HG03025 (cell line): ENCODE data around the gene MRPL49.
"Not testable (repeated sequence)": the region's sequence is repeated elsewhere in the genome, so short reads cannot be mapped to it uniquely, and the experiment has no call there.

Experiments used
- ATAC-seq: cut with Tn5 transposase; IDR thresholded peaks from one replicate; pipeline ENCODE4 v1.9.1; 2021; ENCODE audit warnings: mild to moderate bottlenecking, moderate library complexity; ENCODE audit not compliant: unreplicated experiment, low FRiP score

MRPL49 gene

GRCh38 chr11:65117206-65118096 lies 4.7 kb upstream of the MRPL49 start, which contains the start of gene ZNHIT2:
ZNHIT2 (minus strand) TSS chr11:65117701; CDS start chr11:65117653, 48 bp downstream.
- peak; percentile 47 for ATAC-seq

GRCh38 chr11:65118097-65118837 lies 3.9 kb upstream of the MRPL49 start:
- ATAC-seq = no peak

- not testable (repeated sequence) for ATAC-seq
Measured at GRCh38 chr11:65118891-65119669, 3.0 kb upstream of the MRPL49 start.

- ATAC-seq = no peak
Measured at GRCh38 chr11:65119670-65119995, 2.5 kb upstream of the MRPL49 start.

GRCh38 chr11:65120831-65121230 lies 1.3 kb upstream of the MRPL49 start:
- ATAC-seq = no peak

- ATAC-seq = no peak
Measured at GRCh38 chr11:65121447-65121864, 665 bp upstream of the MRPL49 start.

GRCh38 chr11:65124480-65125196 lies 2.5 kb downstream of the MRPL49 start:
- ATAC-seq = no peak

GRCh38 chr11:65125197-65126056 lies 3.3 kb downstream of the MRPL49 start:
- no peak for ATAC-seq

- no peak for ATAC-seq
Measured at GRCh38 chr11:65126624-65127274, 4.6 kb downstream of the MRPL49 start.

- no peak for ATAC-seq
Measured at GRCh38 chr11:65127473-65128181, 5.5 kb downstream of the MRPL49 start.

- no peak for ATAC-seq
Measured at GRCh38 chr11:65128182-65129145, 6.3 kb downstream of the MRPL49 start.

- ATAC-seq = no peak
Measured at GRCh38 chr11:65129649-65130441, 7.7 kb downstream of the MRPL49 start.

GRCh38 chr11:65130631-65131416 lies 8.7 kb downstream of the MRPL49 start:
- ATAC-seq = no peak

- no peak for ATAC-seq
Measured at GRCh38 chr11:65131417-65131776, 9.3 kb downstream of the MRPL49 start.

- no peak for ATAC-seq
Measured at GRCh38 chr11:65131895-65132237, 9.7 kb downstream of the MRPL49 start.
